Mucosa of stomach (tissue), 1 donor: ENCODE results near the gene HTT.

Source experiments
- H3K27me3 ChIP-seq: one replicate; pipeline ENCODE4 v1.7.0; 2013; ENCODE audit warnings: mild to moderate bottlenecking, low read length; ENCODE audit not compliant: control insufficient read depth, insufficient read depth
- H3K36me3 ChIP-seq: one replicate; pipeline ENCODE4 v1.7.0; 2013; ENCODE audit warnings: low read length; ENCODE audit not compliant: control insufficient read depth, insufficient read depth
- H3K4me1 ChIP-seq: one replicate; pipeline ENCODE4 v1.7.0; 2013; ENCODE audit warnings: mild to moderate bottlenecking, low read length; ENCODE audit not compliant: control insufficient read depth, insufficient read depth
- H3K4me3 ChIP-seq: one replicate; pipeline ENCODE4 v1.7.0; 2013; ENCODE audit warnings: low read length
- H3K9ac ChIP-seq: one replicate; pipeline ENCODE4 v1.7.0; 2013; ENCODE audit warnings: mild to moderate bottlenecking, low read length, moderate library complexity
- H3K9me3 ChIP-seq: one replicate; pipeline ENCODE4 v1.7.0; 2013; ENCODE audit warnings: mild to moderate bottlenecking, low read length, moderate library complexity; ENCODE audit not compliant: control insufficient read depth
- donor health status: Pancreatic carcinoma.

HTT gene

DNA sequence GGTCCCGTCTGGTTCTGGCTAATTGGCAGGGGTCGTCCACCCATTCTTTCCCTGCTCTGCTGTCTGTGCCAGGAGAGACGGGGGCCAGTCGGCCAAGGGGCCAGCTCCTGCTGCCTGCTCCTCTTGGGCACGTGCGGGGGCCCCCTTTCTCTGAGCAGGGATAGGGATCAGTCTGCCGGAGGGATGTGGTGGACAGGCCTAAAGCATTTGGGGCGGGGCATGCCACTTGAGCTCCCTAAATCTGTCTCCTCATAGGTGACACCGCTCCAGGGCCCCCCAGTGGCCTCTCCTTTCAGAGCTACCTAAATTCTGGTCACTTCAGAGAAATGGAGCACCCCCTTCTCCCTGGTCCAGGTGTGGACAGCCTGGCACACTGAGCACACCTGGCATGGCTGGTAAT, 170.3 kb downstream of the HTT start:
- Histone ChIP-seq H3K9me3 (no peaks in the 10 kb centered on the region), H3K4me1 (no peaks in the 10 kb centered on the region), H3K36me3 (no peaks in the 10 kb centered on the region), H3K9ac (no peak overlapping the region), H3K27me3 (no peaks in the 10 kb centered on the region), H3K4me3 (no peak overlapping the region)

DNA sequence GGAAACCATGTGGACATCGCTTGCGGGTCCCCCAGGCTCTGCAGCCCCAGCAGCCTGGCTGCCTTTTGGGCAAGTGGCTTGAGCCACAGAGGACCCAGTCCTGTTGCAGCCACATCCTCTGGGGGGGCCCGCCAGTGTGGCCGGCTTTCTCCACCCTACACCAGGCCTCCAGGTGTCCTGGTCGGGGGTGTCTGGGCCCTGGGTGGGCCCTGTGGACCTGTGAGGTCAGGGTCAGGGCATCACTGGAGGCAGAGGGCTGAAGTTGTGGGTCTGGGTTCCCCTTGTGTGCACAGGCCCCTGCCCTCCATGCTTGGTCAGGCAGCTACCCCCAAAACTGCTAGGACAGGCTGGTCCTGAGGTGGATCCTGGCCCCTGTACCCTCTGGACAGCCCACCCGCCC, 171.2 kb downstream of the HTT start:
- Histone ChIP-seq H3K9me3 (no peaks in the 10 kb centered on the region), H3K36me3 (no peaks in the 10 kb centered on the region), H3K4me1 (no peaks in the 10 kb centered on the region), H3K9ac (no peak overlapping the region), H3K27me3 (no peaks in the 10 kb centered on the region), H3K4me3 (no peak overlapping the region)

DNA sequence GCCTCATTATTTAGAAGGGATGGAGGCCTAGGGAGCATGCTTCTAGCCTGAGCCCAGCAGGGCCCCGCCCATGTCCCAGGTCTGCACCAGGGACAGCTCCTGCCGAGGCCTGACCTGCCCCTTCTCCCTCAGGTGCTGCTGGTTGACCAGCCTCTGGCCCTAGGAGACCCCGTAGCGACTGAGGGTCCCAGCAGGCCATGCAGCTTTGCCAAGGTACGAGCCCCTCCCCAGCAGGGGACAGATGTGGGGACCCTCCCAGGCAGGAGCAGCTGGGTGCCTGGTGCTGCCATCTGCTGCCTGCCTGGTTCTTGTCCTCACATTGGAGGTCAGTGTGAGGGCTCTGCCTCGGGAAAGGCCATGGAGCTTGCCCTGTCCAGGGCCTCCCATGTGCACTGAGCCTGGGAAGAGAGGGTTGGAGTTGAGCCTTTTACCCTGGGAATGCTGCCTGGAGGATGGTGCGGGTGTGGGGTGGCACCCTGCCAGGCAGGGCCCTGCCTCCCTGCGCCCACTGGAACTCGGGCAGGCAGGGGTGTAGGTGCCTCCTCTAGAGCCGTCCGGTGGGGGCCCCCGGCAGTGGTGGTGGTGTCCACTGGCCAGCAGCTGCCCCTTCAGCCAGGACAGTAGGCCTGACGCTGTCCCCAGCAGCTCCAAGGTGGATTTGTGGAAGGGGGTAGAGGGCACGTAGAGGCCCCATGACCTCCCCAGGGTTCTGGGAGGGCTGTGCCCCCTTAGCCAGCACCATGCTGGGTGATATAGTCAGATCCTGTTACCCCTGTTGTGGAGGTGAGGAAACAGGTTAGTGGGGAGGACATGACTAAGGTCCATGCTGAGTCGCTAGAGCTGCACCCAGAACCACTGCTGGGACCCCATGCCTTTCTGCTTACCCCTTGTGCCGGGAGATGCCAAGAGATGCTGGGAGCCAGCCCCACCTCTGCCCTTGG, 172.2 kb downstream of the HTT start:
- Histone ChIP-seq H3K4me3 (no peak overlapping the region), H3K36me3 (no peaks in the 10 kb centered on the region), H3K4me1 (no peaks in the 10 kb centered on the region), H3K9me3 (no peaks in the 10 kb centered on the region), H3K27me3 (no peaks in the 10 kb centered on the region), H3K9ac (no peak overlapping the region)

- Histone ChIP-seq H3K9ac (no peak overlapping the region), H3K36me3 (no peaks in the 10 kb centered on the region), H3K9me3 (no peaks in the 10 kb centered on the region), H3K27me3 (no peaks in the 10 kb centered on the region), H3K4me3 (no peak overlapping the region), H3K4me1 (no peaks in the 10 kb centered on the region)
These were observed 173.1 kb downstream of the HTT start for GRCh38 chr4:3247399-3248177.

GRCh38 chr4:3248178-3248480, 173.6 kb downstream of the HTT start:
- H3K4me3 ChIP-seq, result no peak overlapping the region
- no peaks in the 10 kb centered on the region for H3K27me3 ChIP-seq
- no peaks in the 10 kb centered on the region for H3K36me3 ChIP-seq
- H3K4me1 ChIP-seq, result no peaks in the 10 kb centered on the region
- H3K9ac ChIP-seq, result no peak overlapping the region
- no peaks in the 10 kb centered on the region for H3K9me3 ChIP-seq

DNA sequence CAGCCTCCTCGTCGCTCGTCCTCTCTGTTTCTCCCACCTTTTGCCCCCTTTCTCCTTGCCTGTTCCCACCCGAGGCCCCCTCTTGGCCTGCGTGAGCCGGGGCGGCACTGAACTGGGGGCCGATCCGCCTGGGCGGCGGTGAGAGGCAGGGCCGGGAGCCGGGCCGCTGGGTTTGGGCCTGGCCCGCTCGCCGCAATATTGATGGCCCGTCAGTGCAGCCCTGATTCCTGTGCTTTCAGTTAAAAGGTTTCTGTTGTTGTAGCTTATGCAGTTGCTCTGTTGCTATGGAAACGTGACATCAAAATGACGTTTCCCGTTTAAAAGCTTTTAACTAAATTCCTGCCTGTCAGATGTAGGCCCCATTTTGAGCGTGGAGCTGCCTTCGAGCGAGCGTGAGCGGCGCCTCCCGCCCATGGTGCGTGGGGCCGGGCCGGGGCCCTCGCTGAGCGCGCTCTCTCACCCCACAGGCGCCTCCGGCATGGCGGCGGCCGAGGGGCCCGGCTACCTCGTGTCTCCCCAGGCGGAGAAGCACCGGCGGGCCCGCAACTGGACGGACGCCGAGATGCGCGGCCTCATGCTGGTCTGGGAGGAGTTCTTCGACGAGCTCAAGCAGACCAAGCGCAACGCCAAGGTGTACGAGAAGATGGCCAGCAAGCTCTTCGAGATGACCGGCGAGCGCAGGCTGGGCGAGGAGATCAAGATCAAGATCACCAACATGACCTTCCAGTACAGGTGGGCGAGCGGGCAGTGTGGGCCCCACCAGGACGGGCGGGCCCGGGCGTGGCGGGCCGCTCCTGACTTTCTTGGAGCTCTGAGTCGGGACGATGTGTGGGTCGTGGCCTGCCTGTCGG, 174.6 kb downstream of the HTT start, which contains the start of gene MSANTD1:
TSS of gene MSANTD1 (plus strand) at position 349 of the 851 bp plus-strand sequence. CDS start at position 413, 64 bp downstream.
- Histone ChIP-seq H3K9ac (no peak within 1 kb of the TSS), H3K4me3 (no peak within 1 kb of the TSS), H3K36me3 (no peaks in the 10 kb centered on the region), H3K27me3 (no peaks in the 10 kb centered on the region), H3K4me1 (no peaks in the 10 kb centered on the region), H3K9me3 (no peaks in the 10 kb centered on the region)

- no peak overlapping the region for H3K9ac ChIP-seq
- H3K4me3 ChIP-seq, result no peak overlapping the region
These were observed 175.4 kb downstream of the HTT start for GRCh38 chr4:3249711-3250437.

GRCh38 chr4:3250438-3250955, 176.0 kb downstream of the HTT start:
- Histone ChIP-seq H3K9ac (no peak overlapping the region), H3K36me3 (no peaks in the 10 kb centered on the region), H3K27me3 (no peaks in the 10 kb centered on the region), H3K4me1 (no peaks in the 10 kb centered on the region), H3K9me3 (no peaks in the 10 kb centered on the region), H3K4me3 (no peak overlapping the region)

More at GRCh38 chr4:3249711-3250437, 175.4 kb downstream of the HTT start:
- Histone ChIP-seq H3K4me1 (no peaks in the 10 kb centered on the region), H3K27me3 (no peaks in the 10 kb centered on the region), H3K9me3 (no peaks in the 10 kb centered on the region), H3K36me3 (no peaks in the 10 kb centered on the region)

DNA sequence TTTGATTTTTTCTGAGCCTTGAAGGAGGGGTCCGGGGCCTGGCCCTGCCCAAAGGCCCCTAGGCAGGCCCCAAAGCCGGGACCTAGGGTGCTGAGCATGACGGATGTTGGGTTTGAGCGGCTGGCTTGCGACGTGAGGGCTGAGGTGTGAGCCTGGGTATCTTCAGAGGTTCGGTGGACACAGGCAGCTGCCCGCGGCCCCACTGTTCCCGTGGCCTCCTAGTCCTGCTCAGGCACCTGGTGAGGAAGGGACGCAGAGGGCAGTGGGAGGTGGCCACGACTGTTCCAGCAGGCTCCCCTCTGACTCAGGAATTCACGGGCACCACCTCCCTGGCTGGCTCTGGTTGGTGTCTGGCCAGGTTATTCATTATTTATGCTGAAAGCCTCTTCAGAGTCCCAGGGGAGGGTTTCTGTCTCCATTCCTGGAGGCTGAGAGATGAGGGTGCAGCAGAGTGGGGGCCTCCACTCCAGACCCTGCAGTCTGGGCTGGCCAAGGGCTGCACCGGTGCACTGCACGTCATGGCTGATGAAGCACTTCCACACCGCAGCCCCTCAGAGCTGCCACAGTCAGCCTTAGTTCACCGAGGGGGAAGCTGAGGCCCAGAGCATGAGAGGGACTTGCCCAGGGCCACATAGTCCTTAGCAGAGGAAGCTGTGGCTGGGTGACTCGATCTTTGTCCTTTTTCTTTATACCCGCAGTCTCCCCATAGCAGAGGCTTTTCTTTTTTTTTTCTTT, 176.6 kb downstream of the HTT start:
- H3K4me3 ChIP-seq, result no peak overlapping the region
- no peak overlapping the region for H3K9ac ChIP-seq

DNA sequence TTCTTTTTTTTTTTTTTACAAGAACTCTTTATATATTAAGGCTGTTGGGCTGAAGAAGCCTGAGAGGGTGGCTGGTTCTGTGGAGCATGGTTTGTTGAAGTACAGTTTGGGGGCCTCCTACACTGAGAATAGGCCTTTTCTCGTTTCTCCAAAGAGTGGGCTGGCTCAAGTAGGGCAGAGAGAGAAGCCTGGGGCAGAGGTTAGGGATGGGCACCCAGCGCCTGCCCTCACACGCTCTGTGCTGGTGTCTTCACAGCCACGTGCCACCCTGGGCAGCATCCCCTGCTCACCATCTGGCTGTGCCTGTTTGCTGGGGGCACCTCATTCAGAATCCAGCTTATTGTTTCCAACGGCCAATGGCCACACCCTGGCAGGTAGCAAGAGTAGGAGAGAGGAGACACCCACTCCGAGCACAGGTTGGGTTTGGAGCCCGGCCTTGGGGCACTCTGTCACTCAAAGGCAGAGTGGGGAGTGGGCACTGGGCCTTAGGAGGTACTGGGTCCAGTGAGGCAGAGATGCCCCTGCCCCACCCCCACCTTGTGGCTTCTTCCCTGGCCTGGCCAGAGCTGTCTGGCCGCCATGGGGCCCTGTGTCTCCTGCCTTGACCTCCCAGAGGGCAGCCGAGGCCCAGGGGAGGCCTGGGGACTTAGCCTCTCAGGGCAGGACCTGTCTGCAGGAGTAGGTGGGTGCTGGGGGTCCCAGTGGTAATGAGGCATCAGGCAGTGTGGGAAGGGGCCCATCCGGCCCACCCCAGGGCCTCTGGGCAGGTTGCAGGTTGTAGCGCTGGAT, 177.4 kb downstream of the HTT start:
- no peaks in the 10 kb centered on the region for H3K36me3 ChIP-seq

More for the DNA sequence above, 176.6 kb downstream of the HTT start:
- H3K36me3 ChIP-seq, result no peaks in the 10 kb centered on the region
- no peaks in the 10 kb centered on the region for H3K27me3 ChIP-seq
- H3K9me3 ChIP-seq, result no peaks in the 10 kb centered on the region
- H3K4me1 ChIP-seq, result no peaks in the 10 kb centered on the region

More for the DNA sequence above, 177.4 kb downstream of the HTT start:
- H3K4me1 ChIP-seq, result no peaks in the 10 kb centered on the region
- no peak overlapping the region for H3K4me3 ChIP-seq
- no peaks in the 10 kb centered on the region for H3K9me3 ChIP-seq
- no peaks in the 10 kb centered on the region for H3K27me3 ChIP-seq
- H3K9ac ChIP-seq, result no peak overlapping the region
